Mammary epithelial cell (primary cell): ENCODE measurements around the gene RCBTB2.

Experiments
- EZH2 ChIP-seq: IDR thresholded peaks from 2 replicates; pipeline ENCODE4 v1.6.1; 2012; ENCODE audit warnings: low read length, inconsistent platforms, borderline replicate concordance
- TF ChIP-seq, protein P1 (sequence below), 2 donors: IDR thresholded peaks in 1 of 2; conservative IDR thresholded peaks in 1 of 2; 2 replicates each; pipeline ENCODE4 v1.5.1; 2011 to 2012; ENCODE audit warnings: inconsistent platforms in 2 of 2, low read length in 2 of 2, mild to moderate bottlenecking in 2 of 2, control low read depth in 1 of 2, low read depth in 1 of 2; ENCODE audit not compliant: insufficient read depth in 1 of 2; ENCODE audit errors: extremely low read depth in 1 of 2

DNA sequence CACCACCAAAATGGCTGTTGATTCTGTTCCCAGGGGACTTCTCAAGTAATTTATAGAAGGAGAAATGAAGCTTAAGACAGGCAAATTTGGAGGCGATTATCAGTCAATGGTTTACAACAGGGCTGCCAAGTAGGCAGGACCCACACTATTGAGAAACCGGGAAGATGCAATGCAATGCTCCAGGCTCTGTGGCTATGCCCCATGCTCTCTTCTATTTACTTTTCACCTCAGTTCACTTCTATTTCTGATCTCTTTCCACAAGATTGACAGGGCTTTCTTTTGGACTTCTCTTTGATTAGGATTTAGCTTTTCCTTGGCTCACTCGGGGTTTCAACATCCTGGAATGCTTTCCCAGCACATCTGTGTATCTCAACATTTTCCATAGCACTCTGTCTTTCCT lies 12.7 kb upstream of the RCBTB2 start:
- TF ChIP-seq, protein P1, sequence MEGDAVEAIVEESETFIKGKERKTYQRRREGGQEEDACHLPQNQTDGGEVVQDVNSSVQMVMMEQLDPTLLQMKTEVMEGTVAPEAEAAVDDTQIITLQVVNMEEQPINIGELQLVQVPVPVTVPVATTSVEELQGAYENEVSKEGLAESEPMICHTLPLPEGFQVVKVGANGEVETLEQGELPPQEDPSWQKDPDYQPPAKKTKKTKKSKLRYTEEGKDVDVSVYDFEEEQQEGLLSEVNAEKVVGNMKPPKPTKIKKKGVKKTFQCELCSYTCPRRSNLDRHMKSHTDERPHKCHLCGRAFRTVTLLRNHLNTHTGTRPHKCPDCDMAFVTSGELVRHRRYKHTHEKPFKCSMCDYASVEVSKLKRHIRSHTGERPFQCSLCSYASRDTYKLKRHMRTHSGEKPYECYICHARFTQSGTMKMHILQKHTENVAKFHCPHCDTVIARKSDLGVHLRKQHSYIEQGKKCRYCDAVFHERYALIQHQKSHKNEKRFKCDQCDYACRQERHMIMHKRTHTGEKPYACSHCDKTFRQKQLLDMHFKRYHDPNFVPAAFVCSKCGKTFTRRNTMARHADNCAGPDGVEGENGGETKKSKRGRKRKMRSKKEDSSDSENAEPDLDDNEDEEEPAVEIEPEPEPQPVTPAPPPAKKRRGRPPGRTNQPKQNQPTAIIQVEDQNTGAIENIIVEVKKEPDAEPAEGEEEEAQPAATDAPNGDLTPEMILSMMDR (conservative IDR thresholded peaks at IDR 0.05 in 1 of 2, IDR thresholded peaks at IDR 0.05 in 1 of 2; ENCODE audit: extremely low read depth in 1 of 2, insufficient read depth in 1 of 2, low read depth in 1 of 2, low read length in 2 of 2) = no peak
- no peak for TF ChIP-seq EZH2
